GM18505 (cell line): ENCODE measurements around the gene RPRD2.
"Not testable (repeated sequence)": the region's sequence is repeated elsewhere in the genome, so short reads cannot be mapped to it uniquely, and the experiment has no call there.

Source experiments
- ATAC-seq: cut with Tn5 transposase; IDR thresholded peaks from one replicate; pipeline ENCODE4 v1.9.1; 2021; ENCODE audit not compliant: unreplicated experiment
- POLR2A ChIP-seq: IDR thresholded peaks from 4 replicates; pipeline ENCODE4 v1.6.1; 2011; ENCODE audit warnings: borderline replicate concordance; ENCODE audit not compliant: insufficient read depth, insufficient read length; ENCODE audit errors: extremely low read depth

The RPRD2 gene

GRCh38 chr1:150363426-150364230 lies at the start of gene RPRD2:
Gene RPRD2 (plus strand): TSS chr1:150364147. CDS start chr1:150364715, 568 bp downstream.
- peak; percentile 80 for ATAC-seq
- peak; percentile 98 for TF ChIP-seq POLR2A

GRCh38 chr1:150314691-150315090 lies 49.3 kb upstream of the RPRD2 start:
- ATAC-seq = not testable (repeated sequence)

GRCh38 chr1:150320667-150320978 lies 43.3 kb upstream of the RPRD2 start:
- no peak for TF ChIP-seq POLR2A
- no peak for ATAC-seq

- ATAC-seq = no peak
- no peak for TF ChIP-seq POLR2A
Observed at GRCh38 chr1:150321826-150322166, 42.2 kb upstream of the RPRD2 start.

- no peak for TF ChIP-seq POLR2A
- ATAC-seq = no peak
Observed at GRCh38 chr1:150322310-150322709, 41.6 kb upstream of the RPRD2 start.

- no peak for TF ChIP-seq POLR2A
- ATAC-seq = no peak
Observed at GRCh38 chr1:150332651-150333290, 31.2 kb upstream of the RPRD2 start.

- ATAC-seq = no peak
- no peak for TF ChIP-seq POLR2A
Observed at GRCh38 chr1:150346316-150346715, 17.6 kb upstream of the RPRD2 start.

GRCh38 chr1:150352866-150353265 lies 11.1 kb upstream of the RPRD2 start:
- TF ChIP-seq POLR2A = no peak
- ATAC-seq = no peak

GRCh38 chr1:150362721-150363425 lies 1.1 kb upstream of the RPRD2 start:
- ATAC-seq = no peak
- TF ChIP-seq POLR2A = no peak

GRCh38 chr1:150364231-150365003 lies 470 bp downstream of the RPRD2 start:
- peak; percentile 23 for ATAC-seq
- peak; percentile 82 for TF ChIP-seq POLR2A

GRCh38 chr1:150365941-150366340 lies 2.0 kb downstream of the RPRD2 start:
- no peak for ATAC-seq
- TF ChIP-seq POLR2A = no peak

GRCh38 chr1:150366416-150367296 lies 2.7 kb downstream of the RPRD2 start:
- ATAC-seq = no peak
- no peak for TF ChIP-seq POLR2A
